Inflammatory macrophage treated with lipopolysaccharide for 4 hours (primary cell): ENCODE measurements around the gene NUP205.

Source experiments
- DNase-seq: peaks from one replicate; pipeline ENCODE4 v3.0.0-alpha.2; 2020

The NUP205 gene

GRCh38 chr7:135541029-135541428, 16.7 kb upstream of the NUP205 start:
- no peak for DNase-seq

DNA sequence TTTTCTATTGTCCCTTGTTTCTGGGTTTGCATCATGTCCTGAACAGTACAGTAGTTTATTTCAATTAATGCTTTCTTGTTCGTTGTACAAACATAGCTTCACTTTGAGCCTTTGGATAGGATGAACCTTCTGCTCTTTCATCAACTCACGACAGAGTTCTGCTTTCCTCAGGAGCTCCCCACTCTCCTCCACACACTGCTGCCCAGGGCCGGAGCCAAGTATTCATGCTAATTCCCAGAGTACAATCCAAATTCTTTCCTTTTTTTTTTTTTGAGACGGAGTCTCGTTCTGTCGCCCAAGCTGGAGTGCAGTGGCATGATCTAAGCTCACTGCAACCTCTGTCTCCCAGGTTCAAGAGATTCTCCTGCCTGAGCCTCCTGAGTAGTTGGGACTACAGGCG, 7.5 kb upstream of the NUP205 start:
- DNase-seq, result no peak

GRCh38 chr7:135552148-135552547, 5.6 kb upstream of the NUP205 start:
- DNase-seq, result no peak

DNA sequence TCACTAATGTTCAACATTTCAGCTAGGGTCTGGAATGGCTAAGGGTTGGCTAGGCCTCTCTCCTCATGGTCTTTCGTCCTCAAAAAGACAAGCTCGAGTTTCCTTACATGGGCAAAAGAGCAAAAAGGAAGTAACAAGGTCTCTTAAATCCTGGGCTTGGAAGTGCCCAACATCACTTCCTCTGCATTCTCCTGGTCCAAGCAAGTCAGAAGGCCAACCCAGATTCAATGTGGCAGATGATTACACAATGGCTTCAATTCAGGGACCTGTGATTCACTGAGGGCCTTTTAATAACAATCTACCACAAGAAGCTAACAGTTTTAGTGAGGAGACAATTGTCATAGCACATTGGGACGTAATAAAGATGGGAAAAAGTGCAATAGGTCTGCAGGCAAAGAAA, 4.4 kb upstream of the NUP205 start:
- peak; percentile 9 for DNase-seq

DNA sequence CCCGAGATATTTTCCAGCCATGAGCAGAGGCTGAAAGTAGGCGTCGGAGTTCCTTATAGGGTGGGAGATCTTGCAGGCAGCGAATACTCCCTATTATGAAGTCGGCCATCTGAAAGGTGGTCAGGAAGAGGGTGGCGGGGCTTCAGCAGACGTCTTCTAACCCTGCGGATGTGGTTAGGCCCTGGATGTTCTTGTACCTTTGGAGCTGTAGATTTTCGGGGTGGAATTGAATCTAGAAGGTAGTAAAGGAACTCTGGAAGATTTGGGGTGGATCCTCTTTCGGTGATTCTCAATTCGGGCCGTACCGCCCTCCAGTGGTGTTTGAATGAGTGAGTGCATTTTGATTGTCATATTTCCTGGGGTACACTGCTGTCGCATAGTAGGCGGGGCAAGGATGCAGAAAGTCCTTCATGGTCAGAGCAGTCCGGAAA, 635 bp downstream of the NUP205 start:
- peak; percentile 78 for DNase-seq

GRCh38 chr7:135558881-135559280, 1.2 kb downstream of the NUP205 start:
- DNase-seq, result peak; percentile 23

GRCh38 chr7:135560631-135561030, 2.9 kb downstream of the NUP205 start:
- peak; percentile 83 for DNase-seq

DNA sequence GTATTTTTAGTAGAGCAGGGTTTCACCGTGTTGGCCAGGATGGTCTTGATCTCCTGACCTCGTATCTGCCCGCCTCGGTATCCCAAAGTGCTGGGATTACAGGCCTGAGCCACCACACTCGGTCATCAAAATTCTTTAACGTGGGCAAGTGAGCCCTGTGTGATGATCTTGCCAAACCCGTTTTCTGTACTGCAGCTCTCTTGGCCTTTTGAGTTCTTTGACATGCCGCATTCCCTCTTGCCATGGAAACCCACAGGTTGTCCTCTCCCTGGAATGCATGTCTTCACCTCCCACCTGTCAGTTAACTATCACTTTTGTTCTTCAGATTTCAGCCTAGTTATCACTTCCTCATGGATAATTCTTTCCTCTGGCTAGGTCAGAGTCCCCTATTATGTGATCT, 5.0 kb downstream of the NUP205 start:
- DNase-seq, result no peak

DNA sequence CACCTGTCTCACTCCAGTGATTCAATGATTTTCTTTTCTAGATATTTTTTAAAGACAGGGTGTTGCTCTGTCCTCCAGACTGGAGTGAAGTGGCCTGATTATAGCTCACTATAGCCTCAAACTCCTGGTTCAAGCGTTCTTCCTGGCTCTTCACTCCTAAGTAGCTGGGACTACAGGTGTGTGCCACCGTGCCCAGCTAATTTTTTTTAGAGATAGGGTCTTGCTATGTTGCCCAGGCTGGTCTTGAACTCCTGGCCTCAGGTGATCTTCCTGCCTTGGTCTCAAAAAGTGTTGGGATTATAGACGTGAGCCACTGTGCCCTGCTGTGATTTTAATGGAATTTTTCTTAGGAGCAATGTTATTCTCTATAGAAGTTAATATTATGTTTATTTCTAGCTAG, 14.1 kb downstream of the NUP205 start:
- no peak for DNase-seq

- no peak for DNase-seq
Observed at GRCh38 chr7:135573541-135573940, 15.8 kb downstream of the NUP205 start.

DNA sequence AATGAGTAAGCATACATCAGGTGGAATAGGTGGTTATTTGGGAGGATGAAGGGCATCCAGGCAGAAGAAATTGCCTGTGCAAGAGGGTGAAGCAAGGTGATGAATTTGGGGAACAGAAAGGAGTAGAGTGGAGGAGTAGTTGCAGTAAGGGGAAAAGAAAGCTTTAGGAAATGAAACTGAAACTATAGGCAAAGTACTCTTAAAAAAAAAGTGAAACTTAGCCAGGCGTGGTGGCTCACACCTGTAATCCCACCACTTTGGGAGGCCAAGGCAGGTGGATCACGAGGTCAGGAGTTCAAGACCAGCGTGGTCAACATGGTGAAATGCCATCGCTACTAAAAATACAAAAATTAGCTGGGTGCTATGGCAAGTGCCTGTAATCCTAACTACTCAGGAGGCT, 17.6 kb downstream of the NUP205 start:
- peak; percentile 72 for DNase-seq

DNA sequence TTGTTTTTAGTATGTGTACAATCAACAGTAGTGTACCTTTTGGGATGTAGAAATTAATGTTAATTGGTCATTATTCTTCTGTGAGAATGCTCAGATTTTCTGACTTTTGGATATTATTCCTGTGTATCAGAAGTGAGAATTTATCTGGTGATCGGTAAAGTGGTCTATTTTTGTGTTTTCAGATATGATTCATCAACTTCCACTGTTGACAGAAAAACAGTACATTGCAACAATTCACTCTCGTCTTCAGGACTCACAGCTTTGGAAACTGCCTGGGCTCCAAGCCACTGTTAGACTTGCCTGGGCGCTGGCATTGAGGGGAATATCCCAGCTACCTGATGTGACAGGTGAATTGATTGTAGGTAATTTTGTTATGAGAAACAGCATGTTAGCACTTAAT, 20.9 kb downstream of the NUP205 start:
- DNase-seq, result no peak

DNA sequence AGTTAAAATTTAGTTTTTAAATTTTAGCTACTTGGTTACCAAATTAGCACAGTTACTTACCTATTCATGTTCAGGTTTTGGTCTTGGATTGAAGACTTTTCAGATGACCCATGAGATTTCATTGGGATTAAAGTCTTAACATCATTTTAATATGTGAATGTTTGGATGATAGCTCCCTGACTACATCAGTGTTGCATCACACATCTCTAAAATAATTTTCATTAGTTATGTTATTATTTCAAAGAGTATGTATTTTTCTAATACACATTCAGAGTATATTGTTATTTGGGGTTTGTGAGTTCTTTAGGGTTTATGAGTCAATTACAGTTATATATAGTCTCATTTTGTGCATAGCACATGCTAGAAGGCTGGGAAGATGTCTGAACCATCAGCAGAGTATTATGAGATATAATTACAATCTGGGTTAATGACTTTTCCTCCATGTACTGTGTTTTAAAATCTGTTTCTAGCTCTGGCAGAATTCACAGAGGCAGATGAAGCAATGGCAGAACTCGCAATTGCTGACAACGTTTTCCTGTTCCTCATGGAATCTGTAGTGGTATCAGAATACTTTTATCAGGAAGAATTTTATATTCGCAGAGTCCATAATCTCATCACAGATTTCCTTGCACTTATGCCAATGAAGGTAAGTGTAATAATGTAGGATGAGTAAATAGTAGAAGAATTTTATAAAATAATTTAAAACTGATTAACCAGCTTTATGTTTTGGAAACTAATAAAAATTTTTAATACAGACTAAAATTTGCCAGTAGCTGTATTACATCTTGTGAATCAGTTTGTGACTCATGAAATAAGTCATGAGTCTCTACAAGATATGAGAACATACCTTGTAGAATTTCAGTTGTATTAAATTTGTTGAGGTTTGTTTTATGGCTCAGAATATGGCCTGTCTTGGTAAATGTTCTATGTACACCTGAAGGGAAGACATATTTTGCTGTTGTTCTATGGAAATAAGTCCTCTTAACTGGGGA, 26.9 kb downstream of the NUP205 start:
- no peak for DNase-seq

DNA sequence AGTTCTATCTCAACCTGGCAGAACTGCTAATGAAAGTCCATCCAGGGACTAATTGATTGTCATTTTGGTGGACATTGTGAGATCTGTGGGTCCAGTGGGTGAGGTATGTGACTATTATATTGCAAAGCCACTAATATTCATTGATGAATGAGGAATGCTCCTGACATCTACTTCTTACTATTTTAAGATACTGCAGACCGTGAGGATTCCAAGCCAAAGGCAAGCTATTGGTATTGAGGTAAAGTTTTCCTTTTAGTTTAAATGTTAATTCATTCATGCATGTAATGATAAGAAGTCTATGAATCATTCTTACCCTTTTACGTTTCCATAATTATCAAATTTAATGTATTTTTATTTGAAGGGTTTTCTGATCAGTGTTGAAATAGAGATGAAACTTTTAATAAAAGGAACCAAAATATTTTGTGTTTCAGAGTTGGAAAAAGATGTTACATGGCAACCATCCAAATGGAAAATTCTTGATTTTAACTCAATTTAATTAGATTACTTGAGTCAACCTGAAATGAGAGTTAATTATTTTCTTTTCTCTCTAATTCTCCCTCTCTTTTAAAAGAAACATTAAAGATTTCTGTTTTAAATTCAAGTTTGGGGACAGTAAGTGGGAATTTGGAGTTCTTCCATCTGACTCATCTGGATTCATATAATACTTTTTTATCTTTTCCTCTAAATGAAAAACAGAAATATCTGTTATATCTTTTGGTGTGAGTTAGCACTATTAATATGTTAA, 39.6 kb downstream of the NUP205 start:
- no peak for DNase-seq

GRCh38 chr7:135597926-135598305, 40.2 kb downstream of the NUP205 start:
- no peak for DNase-seq

- DNase-seq, result no peak
Observed at GRCh38 chr7:135599471-135599870, 41.8 kb downstream of the NUP205 start.

DNA sequence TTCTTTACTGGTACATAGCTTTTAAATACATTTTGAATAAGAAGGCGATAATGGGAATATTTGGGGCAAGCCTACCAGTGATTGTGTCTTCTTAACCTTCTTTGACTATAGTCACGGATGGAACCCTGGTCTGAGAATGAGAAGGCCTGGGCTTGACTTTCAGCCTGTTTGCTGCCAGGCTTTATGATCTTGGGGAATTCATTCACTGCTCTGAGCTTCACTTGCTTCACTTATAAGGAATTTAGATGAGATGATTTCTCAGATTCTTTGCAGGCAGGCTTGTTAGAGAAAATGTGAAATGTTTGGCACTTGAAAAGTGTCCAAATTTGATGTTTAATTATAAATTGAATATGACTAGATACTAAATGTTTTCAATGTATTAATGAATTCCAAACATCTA, 42.5 kb downstream of the NUP205 start:
- no peak for DNase-seq

DNA sequence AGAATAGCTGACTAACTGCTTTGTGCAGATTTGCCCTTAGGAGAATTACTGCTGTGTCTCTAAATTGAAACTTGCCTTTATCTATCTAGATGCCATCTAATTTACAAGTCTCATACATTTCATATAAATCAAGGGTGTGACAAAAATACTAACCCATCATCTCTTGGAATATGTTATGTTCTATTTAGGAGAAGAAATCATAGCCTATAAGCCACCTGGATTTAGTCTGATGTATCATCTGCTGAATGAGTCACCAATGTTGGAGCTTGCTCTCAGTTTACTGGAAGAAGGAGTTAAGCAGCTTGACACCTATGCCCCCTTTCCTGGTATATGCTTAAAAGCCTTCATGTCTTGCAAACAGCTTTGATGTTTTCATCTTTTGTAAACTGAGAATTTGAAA, 43.5 kb downstream of the NUP205 start:
- no peak for DNase-seq

GRCh38 chr7:135602304-135602703, 44.6 kb downstream of the NUP205 start:
- DNase-seq, result peak; percentile 48

DNA sequence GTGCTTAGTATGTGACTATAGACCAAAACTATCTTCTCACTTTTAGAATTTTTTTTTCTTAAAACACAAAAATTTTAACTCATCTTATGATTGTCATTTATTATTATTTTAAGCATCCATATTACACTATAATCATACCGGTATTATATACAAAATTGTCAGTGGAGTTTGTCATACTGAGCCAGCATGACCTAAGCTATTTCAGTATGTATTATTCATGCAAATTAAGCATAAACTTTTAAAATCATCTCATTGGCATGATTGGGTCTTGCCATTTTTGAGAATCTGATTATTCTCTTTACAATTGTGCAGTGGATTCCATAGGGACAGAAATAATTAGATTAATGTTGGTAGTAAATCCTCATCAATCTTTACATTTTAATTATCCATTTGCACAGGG, 58.4 kb downstream of the NUP205 start:
- DNase-seq, result no peak

DNA sequence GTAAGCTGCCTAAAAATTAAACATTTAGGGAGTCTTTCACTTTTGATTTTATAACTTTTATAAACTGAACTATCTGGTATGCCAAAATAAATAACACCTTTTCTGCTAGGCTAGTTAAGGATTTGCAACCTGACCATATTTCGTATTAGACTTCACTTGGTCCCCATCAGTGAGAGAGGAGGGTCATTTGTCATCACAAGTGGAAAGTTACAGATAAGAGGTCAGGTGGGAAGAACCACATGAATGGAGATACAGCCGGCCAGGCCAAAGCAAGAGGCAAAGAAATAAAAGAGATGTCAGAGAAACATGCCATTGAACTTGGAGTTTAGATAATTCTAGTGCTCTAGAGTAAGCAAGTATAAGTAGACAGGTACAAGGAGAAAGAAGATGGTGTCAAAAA, 60.1 kb downstream of the NUP205 start:
- no peak for DNase-seq

- DNase-seq, result no peak
Observed at GRCh38 chr7:135618510-135618909, 60.8 kb downstream of the NUP205 start.

- no peak for DNase-seq
Observed at GRCh38 chr7:135620447-135620846, 62.7 kb downstream of the NUP205 start.
